Sigmoid colon (tissue), 7 donors: ENCODE measurements around the gene SPTBN4. TPM values are rescaled to one million over a fixed set of nuclear protein-coding genes. Genes with fewer than 3 reads are reported as not detected.

ENCODE experiments used
- DNase-seq: peaks from one replicate; pipeline ENCODE4 v3.0.0-alpha.2; 2019
- H3K27ac ChIP-seq, 4 donors: fragments of 200-600 bp; sonication (generic); one replicate each; pipeline ENCODE4 v1.5.1; 2016 to 2019; ENCODE audit warnings: mild to moderate bottlenecking in 1 of 4
- H3K27me3 ChIP-seq, 3 donors: fragments of 200-600 bp; sonication (generic); one replicate each; pipeline ENCODE4 v1.5.1; 2019; ENCODE audit warnings: mild to moderate bottlenecking in 1 of 3
- H3K36me3 ChIP-seq, 4 donors: fragments of 200-600 bp; sonication (generic); one replicate each; pipeline ENCODE4 v1.5.1; 2016 to 2019
- H3K4me1 ChIP-seq, 4 donors: fragments of 200-600 bp; sonication (generic); one replicate each; pipeline ENCODE4 v1.5.1; 2017 to 2019
- H3K4me3 ChIP-seq, 4 donors: fragments of 200-600 bp; sonication (generic); one replicate each; pipeline ENCODE4 v1.5.1; 2017 to 2019; ENCODE audit warnings: mild to moderate bottlenecking in 2 of 4, moderate library complexity in 1 of 4
- H3K9me3 ChIP-seq, 4 donors: fragments of 200-600 bp in 3 of 4; sonication (generic) in 3 of 4; one replicate each; pipeline versions ENCODE4 v1.5.1 to v1.6.1; 2013 to 2019
- EP300 ChIP-seq, 4 donors: sonication (generic); formaldehyde crosslinking; IDR thresholded peaks; one replicate each; pipeline ENCODE4 v1.6.1; 2017; ENCODE audit warnings: antibody characterized with exemption in 4 of 4
- POLR2A ChIP-seq, 2 donors: fragments of 450-650 bp; IDR thresholded peaks; one replicate each; pipeline ENCODE4 v1.6.1; 2016; ENCODE audit warnings: antibody characterized with exemption in 2 of 2, mild to moderate bottlenecking in 2 of 2, moderate library complexity in 2 of 2
- POLR2AphosphoS5 ChIP-seq, 4 donors: sonication (generic); formaldehyde crosslinking; IDR thresholded peaks; one replicate each; pipeline ENCODE4 v1.6.1; 2017; ENCODE audit warnings: antibody characterized with exemption in 4 of 4
- WGBS, 2 donors: extraction: QIAGEN DNeasy Blood & Tissue Kit; methylation state at CpG; one replicate each; pipeline ENCODE4 v1.1.7; 2013; 5-methylcytosine and 5-hydroxymethylcytosine counted together
- intact Hi-C: fragments of 100-400 bp; cut with DNase I; formaldehyde crosslinking; loops from one replicate; pipeline ENCODE4 v1.15.1; 2023
- polyA plus RNA-seq, 3 donors: library from polyadenylated mRNA; stranded (reverse); fragments of 200-250 nt; gene quantifications; one replicate each; pipeline ENCODE4 v1.2.3, GENCODE V29; 2013
- small RNA-seq, 3 donors: library from RNA; depleted of rRNA; stranded (forward); fragments of <200 nt; gene quantifications; one replicate each; pipeline ENCODE3, GENCODE V24; 2016
- total RNA-seq, 4 donors: library from RNA; depleted of rRNA; stranded (reverse); fragments of >200 nt; gene quantifications; one replicate each; pipeline ENCODE4 v1.1.0, GENCODE V29; 2016
- TF ChIP-seq, protein P1 (sequence below), 4 experiments: fragments of 450-650 bp in 3 of 4; fragments of 200-600 bp in 1 of 4; IDR thresholded peaks; one replicate each; pipeline ENCODE4 v1.5.1; 2016 to 2019; ENCODE audit warnings: antibody characterized with exemption in 4 of 4, mild to moderate bottlenecking in 3 of 4, moderate library complexity in 2 of 4
- donor health status: healthy with polysubstance abuse.
- donor health status: Bipolar disorder and iron deficiency.
- donor health status: healthy.

The SPTBN4 gene
- total and polyA plus RNA-seq, 7 donors, result 0.23 to 5.0 (median 1.8) TPM; not detected in 1

DNA sequence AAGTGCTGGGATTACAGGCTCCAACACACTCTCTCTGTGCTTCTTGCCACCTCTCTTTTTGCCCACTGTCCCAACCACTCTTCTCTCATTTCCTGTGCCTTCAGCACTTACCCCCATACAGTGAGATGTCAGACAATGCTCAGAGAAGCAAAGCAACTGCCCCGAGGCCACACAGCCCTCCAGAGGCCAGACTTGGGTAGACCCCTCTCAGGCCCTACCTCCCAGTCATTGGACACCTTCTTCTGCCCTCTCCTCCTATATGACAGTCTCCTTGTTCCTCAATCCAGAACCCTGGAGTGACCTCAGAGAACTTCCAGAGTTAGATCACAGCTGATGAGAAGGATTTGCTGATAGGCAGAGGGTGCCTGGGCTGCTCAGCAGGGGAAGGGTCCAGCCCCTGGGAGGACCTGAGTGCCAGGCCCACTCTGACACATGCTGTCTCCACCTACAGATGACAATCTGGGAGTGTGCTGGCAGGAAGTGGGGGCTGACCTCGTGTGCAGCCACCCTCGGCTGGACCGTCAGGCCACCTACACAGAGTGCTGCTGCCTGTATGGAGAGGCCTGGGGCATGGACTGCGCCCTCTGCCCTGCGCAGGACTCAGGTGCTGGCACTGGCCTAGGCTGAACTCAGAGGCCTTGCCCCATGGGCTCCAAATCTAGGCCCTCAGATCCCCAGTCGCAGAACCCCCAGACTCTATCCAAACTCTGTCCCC lies 158.8 kb downstream of the SPTBN4 start:
- Histone ChIP-seq H3K27ac (no peak overlapping the region), H3K4me3 (no peak overlapping the region), H3K27me3 (no peaks in the 10 kb centered on the region), H3K4me1 (peaks cover 0 to 4% (median 0%) of the 10 kb centered on the region in 4 donors), H3K9me3 (no peaks in the 10 kb centered on the region), H3K36me3 (peaks cover 0 to 47% (median 0%) of the 10 kb centered on the region in 4 donors)
- intact Hi-C loops, result no loop called here
- WGBS, 2 donors, result 81 to 83% methylated on average over 7 of the region's 7 CpGs
- DNase-seq, result no peak
- TF ChIP-seq POLR2AphosphoS5 (IDR thresholded peaks at IDR 0.05) (no peak), POLR2A (IDR thresholded peaks at IDR 0.05) (no peak), EP300 (IDR thresholded peaks at IDR 0.05) (no peak)
- TF ChIP-seq, protein P1, sequence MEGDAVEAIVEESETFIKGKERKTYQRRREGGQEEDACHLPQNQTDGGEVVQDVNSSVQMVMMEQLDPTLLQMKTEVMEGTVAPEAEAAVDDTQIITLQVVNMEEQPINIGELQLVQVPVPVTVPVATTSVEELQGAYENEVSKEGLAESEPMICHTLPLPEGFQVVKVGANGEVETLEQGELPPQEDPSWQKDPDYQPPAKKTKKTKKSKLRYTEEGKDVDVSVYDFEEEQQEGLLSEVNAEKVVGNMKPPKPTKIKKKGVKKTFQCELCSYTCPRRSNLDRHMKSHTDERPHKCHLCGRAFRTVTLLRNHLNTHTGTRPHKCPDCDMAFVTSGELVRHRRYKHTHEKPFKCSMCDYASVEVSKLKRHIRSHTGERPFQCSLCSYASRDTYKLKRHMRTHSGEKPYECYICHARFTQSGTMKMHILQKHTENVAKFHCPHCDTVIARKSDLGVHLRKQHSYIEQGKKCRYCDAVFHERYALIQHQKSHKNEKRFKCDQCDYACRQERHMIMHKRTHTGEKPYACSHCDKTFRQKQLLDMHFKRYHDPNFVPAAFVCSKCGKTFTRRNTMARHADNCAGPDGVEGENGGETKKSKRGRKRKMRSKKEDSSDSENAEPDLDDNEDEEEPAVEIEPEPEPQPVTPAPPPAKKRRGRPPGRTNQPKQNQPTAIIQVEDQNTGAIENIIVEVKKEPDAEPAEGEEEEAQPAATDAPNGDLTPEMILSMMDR (IDR thresholded peaks at IDR 0.05), result no peak

Small RNA genes lying within 50 kb of the gene (small RNA-seq; reads per million reads assigned to genes)
- gene RF00017, result 0 reads per million in 3 donors

Other genes starting within 250 kb of the SPTBN4 start
- gene TTC9B, start 248.6 kb upstream of the SPTBN4 start, total RNA-seq, result 1 to 10 TPM in 2 of 4 donors, not detected in 2; 1.1 to 5.0 TPM
- gene TTC9B, start 248.6 kb upstream of the SPTBN4 start, polyA plus RNA-seq, result under 1 TPM in 1 of 3 donors, not detected in 2; 0.34 TPM
- gene CCNP, start 240.3 kb upstream of the SPTBN4 start, total RNA-seq, result not detected
- gene CCNP, start 240.3 kb upstream of the SPTBN4 start, polyA plus RNA-seq, result under 1 TPM in 1 of 3 donors, not detected in 2; 0.23 TPM
- gene AKT2, start 181.7 kb upstream of the SPTBN4 start, total RNA-seq, result 10 to 100 TPM; 57.4 to 78.7 (median 76.3) TPM
- gene AKT2, start 181.7 kb upstream of the SPTBN4 start, polyA plus RNA-seq, result 100 to 1,000 TPM in 1 of 3 donors, 10 to 100 TPM in 2; 28.0 to 107 (median 31.2) TPM
- 10 to 100 TPM in 3 of 4 donors, 1 to 10 TPM in 1; 8.9 to 12.8 (median 11.5) TPM for gene C19orf47, start 118.6 kb upstream of the SPTBN4 start, total RNA-seq
- 10 to 100 TPM in 1 of 3 donors, 1 to 10 TPM in 2; 7.9 to 16.7 (median 8.4) TPM for gene C19orf47, start 118.6 kb upstream of the SPTBN4 start, polyA plus RNA-seq
- 100 to 1,000 TPM; 164 to 270 (median 230) TPM for gene PLD3, start 118.3 kb upstream of the SPTBN4 start, total RNA-seq
- gene PLD3, start 118.3 kb upstream of the SPTBN4 start, polyA plus RNA-seq, result 100 to 1,000 TPM in 2 of 3 donors, 10 to 100 TPM in 1; 48.0 to 121 (median 118) TPM
- under 1 TPM in 2 of 4 donors, not detected in 2; 0.14 to 0.36 TPM for gene HIPK4, start 76.8 kb upstream of the SPTBN4 start, total RNA-seq
- gene HIPK4, start 76.8 kb upstream of the SPTBN4 start, polyA plus RNA-seq, result under 1 TPM in 1 of 3 donors, not detected in 2; 0.06 TPM
- gene PRX, start 53.6 kb upstream of the SPTBN4 start, total RNA-seq, result 1 to 10 TPM; 3.5 to 8.6 (median 5.0) TPM
- 1 to 10 TPM in 2 of 3 donors, under 1 TPM in 1; 0.69 to 2.0 (median 1.8) TPM for gene PRX, start 53.6 kb upstream of the SPTBN4 start, polyA plus RNA-seq
- gene SERTAD1, start 41.0 kb upstream of the SPTBN4 start, total RNA-seq, result 10 to 100 TPM; 10.2 to 29.2 (median 15.7) TPM
- gene SERTAD1, start 41.0 kb upstream of the SPTBN4 start, polyA plus RNA-seq, result 10 to 100 TPM; 14.4 to 44.4 (median 24.0) TPM
- gene SERTAD3, start 22.7 kb upstream of the SPTBN4 start, total RNA-seq, result 10 to 100 TPM; 15.5 to 34.2 (median 26.0) TPM
- 10 to 100 TPM; 28.9 to 60.7 (median 30.4) TPM for gene SERTAD3, start 22.7 kb upstream of the SPTBN4 start, polyA plus RNA-seq
- 100 to 1,000 TPM; 115 to 232 (median 210) TPM for gene BLVRB, start 1.3 kb upstream of the SPTBN4 start, total RNA-seq
- gene BLVRB, start 1.3 kb upstream of the SPTBN4 start, polyA plus RNA-seq, result 100 to 1,000 TPM; 139 to 224 (median 196) TPM
- 10 to 100 TPM; 15.9 to 36.3 (median 33.8) TPM for gene SHKBP1, start 109.9 kb downstream of the SPTBN4 start, total RNA-seq
- gene SHKBP1, start 109.9 kb downstream of the SPTBN4 start, polyA plus RNA-seq, result 10 to 100 TPM; 50.2 to 81.0 (median 52.9) TPM
- gene LTBP4, start 134.4 kb downstream of the SPTBN4 start, total RNA-seq, result 100 to 1,000 TPM; 107 to 206 (median 176) TPM
- 100 to 1,000 TPM in 1 of 3 donors, 10 to 100 TPM in 2; 31.9 to 118 (median 41.4) TPM for gene LTBP4, start 134.4 kb downstream of the SPTBN4 start, polyA plus RNA-seq
- 10 to 100 TPM; 21.9 to 38.2 (median 25.0) TPM for gene NUMBL, start 223.7 kb downstream of the SPTBN4 start, total RNA-seq
- gene NUMBL, start 223.7 kb downstream of the SPTBN4 start, polyA plus RNA-seq, result 10 to 100 TPM in 1 of 3 donors, 1 to 10 TPM in 2; 3.0 to 13.7 (median 9.6) TPM
- 10 to 100 TPM; 33.2 to 59.3 (median 39.2) TPM for gene COQ8B, start 249.9 kb downstream of the SPTBN4 start, total RNA-seq
- 10 to 100 TPM; 24.7 to 54.4 (median 27.0) TPM for gene COQ8B, start 249.9 kb downstream of the SPTBN4 start, polyA plus RNA-seq